Activated gamma-delta T cell treated with anti-CD3 and anti-CD28 coated beads, Interleukin-2, amount 50 U/mL, for 16 hours (primary cell): ENCODE measurements around the gene ADAM11.

Source experiments
- DNase-seq: peaks from one replicate; pipeline ENCODE4 v3.0.0-alpha.2; 2020; ENCODE audit warnings: low read depth

ADAM11 gene

DNA sequence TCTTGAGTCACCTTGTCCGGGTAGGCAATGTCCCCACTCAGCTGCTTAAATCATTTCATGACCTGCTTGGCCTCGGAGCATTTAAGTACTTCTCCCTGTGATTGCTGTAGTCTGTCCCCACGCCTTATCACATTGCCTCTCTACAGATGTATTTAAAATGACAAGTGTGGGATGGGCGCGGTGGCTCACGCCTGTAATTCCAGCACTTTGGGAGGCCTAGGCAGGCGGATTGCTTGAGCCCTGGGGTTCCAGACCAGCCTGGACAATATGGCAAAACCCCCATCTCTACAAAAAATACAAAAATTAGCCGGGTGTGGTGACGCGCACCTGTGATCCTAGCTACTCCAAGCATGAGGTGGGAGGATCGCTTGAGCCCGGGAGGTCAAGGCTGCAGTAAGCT, 72.6 kb downstream of the ADAM11 start:
- no peak for DNase-seq
